ENCODE measurements around the gene ITIH5.

DNA sequence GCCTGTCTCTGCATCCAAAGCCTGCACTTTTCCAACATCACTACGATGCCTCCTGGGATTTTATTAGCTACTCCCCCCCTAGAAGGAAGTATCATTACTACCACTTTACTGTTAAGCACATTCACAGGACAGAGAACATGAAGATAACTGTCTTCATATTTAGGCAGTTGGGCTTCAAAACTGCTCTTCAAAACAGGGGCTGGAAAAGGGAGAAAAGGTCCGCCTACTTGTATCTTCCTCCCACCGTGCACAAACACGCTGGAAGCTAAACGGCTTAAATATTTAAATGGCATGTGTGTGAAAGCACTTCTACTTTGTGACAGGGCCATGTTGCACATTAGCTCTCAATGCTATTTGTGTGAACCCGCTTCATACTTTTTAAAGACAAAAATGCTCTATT is 999 bp downstream of the ITIH5 start:
- no peak for TF ChIP-seq POLR2A (IDR thresholded peaks at IDR 0.05; ENCODE audit: low read depth)
- TF ChIP-seq, protein P1, sequence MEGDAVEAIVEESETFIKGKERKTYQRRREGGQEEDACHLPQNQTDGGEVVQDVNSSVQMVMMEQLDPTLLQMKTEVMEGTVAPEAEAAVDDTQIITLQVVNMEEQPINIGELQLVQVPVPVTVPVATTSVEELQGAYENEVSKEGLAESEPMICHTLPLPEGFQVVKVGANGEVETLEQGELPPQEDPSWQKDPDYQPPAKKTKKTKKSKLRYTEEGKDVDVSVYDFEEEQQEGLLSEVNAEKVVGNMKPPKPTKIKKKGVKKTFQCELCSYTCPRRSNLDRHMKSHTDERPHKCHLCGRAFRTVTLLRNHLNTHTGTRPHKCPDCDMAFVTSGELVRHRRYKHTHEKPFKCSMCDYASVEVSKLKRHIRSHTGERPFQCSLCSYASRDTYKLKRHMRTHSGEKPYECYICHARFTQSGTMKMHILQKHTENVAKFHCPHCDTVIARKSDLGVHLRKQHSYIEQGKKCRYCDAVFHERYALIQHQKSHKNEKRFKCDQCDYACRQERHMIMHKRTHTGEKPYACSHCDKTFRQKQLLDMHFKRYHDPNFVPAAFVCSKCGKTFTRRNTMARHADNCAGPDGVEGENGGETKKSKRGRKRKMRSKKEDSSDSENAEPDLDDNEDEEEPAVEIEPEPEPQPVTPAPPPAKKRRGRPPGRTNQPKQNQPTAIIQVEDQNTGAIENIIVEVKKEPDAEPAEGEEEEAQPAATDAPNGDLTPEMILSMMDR (IDR thresholded peaks at IDR 0.05): no peak
